ENCODE results near the gene ZNF780A.
"Not testable (repeated sequence)": the region's sequence is repeated elsewhere in the genome, so short reads cannot be mapped to it uniquely, and the experiment has no call there.

DNA sequence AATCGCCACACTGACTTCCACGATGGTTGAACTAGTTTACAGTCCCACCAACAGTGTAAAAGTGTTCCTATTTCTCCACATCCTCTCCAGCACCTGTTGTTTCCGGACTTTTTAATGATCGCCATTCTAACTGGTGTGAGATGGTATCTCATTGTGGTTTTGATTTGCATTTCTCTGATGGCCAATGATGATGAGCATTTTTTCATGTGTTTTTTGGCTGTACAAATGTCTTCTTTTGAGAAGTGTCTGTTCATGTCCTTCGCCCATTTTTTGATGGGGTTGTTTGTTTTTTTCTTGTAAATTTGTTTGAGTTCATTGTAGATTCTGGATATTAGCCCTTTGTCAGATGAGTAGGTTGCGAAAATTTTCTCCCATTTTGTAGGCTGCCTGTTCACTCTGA, 23.4 kb upstream of the ZNF780A start:
- not testable (repeated sequence) for TF ChIP-seq POLR2AphosphoS5 (IDR thresholded peaks at IDR 0.05; ENCODE audit: low read depth, low read length); POLR2A (IDR thresholded peaks at IDR 0.05; ENCODE audit: low read depth, low read length); PAX5 (IDR thresholded peaks at IDR 0.05; ENCODE audit: insufficient read depth, low read length, severe bottlenecking); TAF1 (IDR thresholded peaks at IDR 0.05; ENCODE audit: low read depth, low read length); POU2F2 (IDR thresholded peaks at IDR 0.05; ENCODE audit: low read depth, low read length); SPI1 (IDR thresholded peaks at IDR 0.05; ENCODE audit: low read depth, low read length)

Data from GM12891 (cell line).